Measurements from ENCODE around the gene KREMEN2. TPM values are rescaled to one million over a fixed set of nuclear protein-coding genes. Genes with fewer than 3 reads are reported as not detected.

Gene KREMEN2
- total RNA-seq, 1 experiment from 2014 or later, result 7.5 TPM

- no peaks in the 10 kb centered on the region for H3K9me3 Mint-ChIP-seq
- peaks cover 27% of the 10 kb centered on the region for H3K4me1 Mint-ChIP-seq
- H3K4me3 Mint-ChIP-seq, result peak overlapping the region; percentile 61
- POLR2A ChIA-PET, result interaction anchor here (0.7 to 2.0 kb wide), 10 partner anchors 11 to 878 kb away, joined by 3 to 11 read pairs (median 4); partner anchors contain the start of genes FLYWCH2, PKMYT1 and TNFRSF12A
- H3K36me3 Mint-ChIP-seq, result peaks cover 9% of the 10 kb centered on the region; the same call in 1 of the 2 replicates
- H3K27me3 Mint-ChIP-seq (ENCODE audit: low read depth), result peaks cover 33% of the 10 kb centered on the region
- DNase-seq (ENCODE audit: low spot score), result peak; percentile 85
- CTCF ChIA-PET, result interaction anchor here (0.5 to 4.2 kb wide), 36 partner anchors 8 to 347 kb away, joined by 3 to 46 read pairs (median 5); partner anchors contain the start of genes CLDN9, FLYWCH1, FLYWCH2 and PKMYT1
- H3K27ac Mint-ChIP-seq, result no peak overlapping the region
- ATAC-seq, result peak; percentile 47
- TF ChIP-seq GRHL2 (CRISPR knock-in tag; IDR thresholded peaks at IDR 0.05; ENCODE audit: insufficient replicate concordance, severe bottlenecking), result no peak
- TF ChIP-seq AFF4 (CRISPR knock-in tag; IDR thresholded peaks at IDR 0.05; ENCODE audit: borderline replicate concordance), result no peak
- TF ChIP-seq GTF2I (CRISPR knock-in tag; conservative IDR thresholded peaks at IDR 0.05), result no peak
- peak; percentile 15; the same call in 1 of the 2 replicates for TF ChIP-seq JUN (CRISPR knock-in tag; IDR thresholded peaks at IDR 0.05)
- TF ChIP-seq OVOL2 (CRISPR knock-in tag; IDR thresholded peaks at IDR 0.05; ENCODE audit: borderline replicate concordance), result no peak
- no peak for TF ChIP-seq MYBL2 (CRISPR knock-in tag; IDR thresholded peaks at IDR 0.05)
- TF ChIP-seq CTCF (IDR thresholded peaks at IDR 0.05), result 0 out of 2 replicates have a peak, but pooled peaks have one; percentile 9
- peak; percentile 21; the same call in 1 of the 2 replicates for TF ChIP-seq FOXK1 (CRISPR knock-in tag; IDR thresholded peaks at IDR 0.05)
- no peak for TF ChIP-seq NR1H2 (CRISPR knock-in tag; IDR thresholded peaks at IDR 0.05)
- TF ChIP-seq ZBTB43 (CRISPR knock-in tag; IDR thresholded peaks at IDR 0.05), result no peak
- peak; percentile 56; the same call in 1 of the 2 replicates for TF ChIP-seq ETV6 (CRISPR knock-in tag; IDR thresholded peaks at IDR 0.05)
- no peak for TF ChIP-seq ZBTB21 (CRISPR knock-in tag; IDR thresholded peaks at IDR 0.05; ENCODE audit: borderline replicate concordance)
- no peak for TF ChIP-seq CBFB (CRISPR knock-in tag; IDR thresholded peaks at IDR 0.05; ENCODE audit: low read depth)
- TF ChIP-seq AR (CRISPR knock-in tag; IDR thresholded peaks at IDR 0.05), result no peak
- TF ChIP-seq ZNF423 (CRISPR knock-in tag; IDR thresholded peaks at IDR 0.05), result 0 out of 2 replicates have a peak, but pooled peaks have one; percentile 27
- TF ChIP-seq PRRX2 (CRISPR knock-in tag; IDR thresholded peaks at IDR 0.05), result no peak
- peak; percentile 66; the same call in 1 of the 2 replicates for TF ChIP-seq ZNF263 (CRISPR knock-in tag; IDR thresholded peaks at IDR 0.05; ENCODE audit: low read depth)
- no peak for TF ChIP-seq E2F4 (CRISPR knock-in tag; IDR thresholded peaks at IDR 0.05; ENCODE audit: borderline replicate concordance, low read depth)
- no peak; the same call in none of the 2 replicates for TF ChIP-seq HMGXB4 (CRISPR knock-in tag; IDR thresholded peaks at IDR 0.05)
- no peak for TF ChIP-seq ELF4 (CRISPR knock-in tag; IDR thresholded peaks at IDR 0.05; ENCODE audit: low read depth)
- TF ChIP-seq ZNF416 (CRISPR knock-in tag; IDR thresholded peaks at IDR 0.05), result no peak
Observed at GRCh38 chr16:2969545-2970521, 5.8 kb downstream of the KREMEN2 start.
